Stimulated activated CD4-positive, alpha-beta T cell treated with anti-CD3 and anti-CD28 coated beads, Interleukin-4, amount 100 ng/mL, for 48 hours (primary cell): ENCODE measurements around the gene ALG12.

Source experiments
- DNase-seq, 2 donors: peaks; one replicate each; pipeline ENCODE4 v3.0.0-alpha.2; 2020; ENCODE audit warnings: low read depth in 2 of 2

Gene ALG12

GRCh38 chr22:49887064-49887451, 31.2 kb downstream of the ALG12 start:
- DNase-seq, result no peak

- DNase-seq, result no peak
Measured at GRCh38 chr22:49886346-49887063, 31.7 kb downstream of the ALG12 start.

GRCh38 chr22:49885881-49886280, 32.4 kb downstream of the ALG12 start:
- DNase-seq, result no peak

GRCh38 chr22:49885281-49885680, 33.0 kb downstream of the ALG12 start:
- DNase-seq, result no peak

- no peak for DNase-seq
Measured at GRCh38 chr22:49884503-49885260, 33.6 kb downstream of the ALG12 start.

- DNase-seq, result no peak
Measured at GRCh38 chr22:49884075-49884474, 34.2 kb downstream of the ALG12 start.

GRCh38 chr22:49883294-49883640, 35.0 kb downstream of the ALG12 start:
- DNase-seq, result no peak

- no peak for DNase-seq
Measured at GRCh38 chr22:49882519-49883293, 35.5 kb downstream of the ALG12 start.

- no peak for DNase-seq
Measured at GRCh38 chr22:49881856-49882255, 36.4 kb downstream of the ALG12 start.

GRCh38 chr22:49880281-49880680, 38.0 kb downstream of the ALG12 start:
- no peak for DNase-seq

- no peak for DNase-seq
Measured at GRCh38 chr22:49879871-49880270, 38.4 kb downstream of the ALG12 start.

GRCh38 chr22:49878206-49878605, 40.0 kb downstream of the ALG12 start:
- no peak for DNase-seq

GRCh38 chr22:49877642-49878041, 40.6 kb downstream of the ALG12 start:
- no peak for DNase-seq

GRCh38 chr22:49873228-49873940, 44.9 kb downstream of the ALG12 start:
- no peak for DNase-seq

GRCh38 chr22:49872347-49872746, 45.9 kb downstream of the ALG12 start:
- no peak for DNase-seq

- no peak for DNase-seq
Measured at GRCh38 chr22:49871482-49871881, 46.8 kb downstream of the ALG12 start.

GRCh38 chr22:49869845-49870712, 48.2 kb downstream of the ALG12 start:
- no peak for DNase-seq

GRCh38 chr22:49869086-49869830, 49.0 kb downstream of the ALG12 start:
- no peak for DNase-seq

GRCh38 chr22:49867303-49868265, 50.7 kb downstream of the ALG12 start:
- DNase-seq, result no peak
